K562 (cell line): ENCODE measurements around the gene NONO. TPM values are rescaled to one million over a fixed set of nuclear protein-coding genes. Genes with fewer than 3 reads are reported as not detected.

Source experiments
- CEBPB ChIP-seq: fragments of 450-650 bp; IDR thresholded peaks from 2 replicates; pipeline ENCODE4 v1.6.1; 2016; ENCODE audit warnings: missing genetic modification characterization, missing compliant biosample characterization
- CHD2 ChIP-seq: IDR thresholded peaks from 2 replicates; pipeline ENCODE4 v1.6.1; 2011; ENCODE audit warnings: low read depth, low read length
- CTCF ChIP-seq, 3 experiments: IDR thresholded peaks in 2 of 3; conservative IDR thresholded peaks in 1 of 3; 2 replicates each; pipeline ENCODE4 v1.5.1; 2011 to 2012; ENCODE audit warnings: low read length in 3 of 3, mild to moderate bottlenecking in 3 of 3, control low read depth in 2 of 3, improper control_type of control experiment in 1 of 3, inconsistent platforms in 1 of 3, low read depth in 1 of 3, mixed read lengths in 1 of 3, moderate library complexity in 1 of 3; ENCODE audit not compliant: insufficient read depth in 2 of 3
- CXXC5 ChIP-seq: fragments of 250-450 bp; sonication (Bioruptor Pico); IDR thresholded peaks from 2 replicates; pipeline ENCODE4 v1.8.0; 2022; ENCODE audit warnings: inconsistent platforms, mild to moderate bottlenecking, moderate library complexity
- DIDO1 ChIP-seq: fragments of 450-650 bp; IDR thresholded peaks from 2 replicates; pipeline ENCODE4 v1.6.1; 2016; ENCODE audit warnings: low read depth, missing biosample characterization, missing genetic modification characterization
- DLX4 ChIP-seq: fragments of 250-450 bp; sonication (Bioruptor Pico); IDR thresholded peaks from 2 replicates; pipeline ENCODE4 v1.6.1; 2021; ENCODE audit warnings: mild to moderate bottlenecking
- EP300 ChIP-seq: IDR thresholded peaks from 2 replicates; pipeline ENCODE4 v1.6.1; 2012; ENCODE audit warnings: low read length, improper control_type of control experiment
- KAT7 ChIP-seq: sonication (generic); formaldehyde crosslinking; IDR thresholded peaks from 2 replicates; pipeline ENCODE4 v1.8.0; 2022; ENCODE audit warnings: missing genetic modification reagents, mild to moderate bottlenecking, borderline replicate concordance
- PHF21A ChIP-seq: fragments of 450-650 bp; IDR thresholded peaks from 2 replicates; pipeline ENCODE4 v1.6.1; 2017; ENCODE audit warnings: low read depth, borderline replicate concordance
- PPARD ChIP-seq: fragments of 250-450 bp; sonication (Bioruptor Pico); IDR thresholded peaks from 2 replicates; pipeline ENCODE4 v1.8.0; 2022; ENCODE audit warnings: inconsistent platforms, mild to moderate bottlenecking, moderate library complexity
- RBM25 ChIP-seq: fragments of 200-400 bp; formaldehyde crosslinking; IDR thresholded peaks from 2 replicates; pipeline ENCODE4 v1.6.1; 2018; ENCODE audit warnings: low read length, low read depth, moderate library complexity; ENCODE audit not compliant: severe bottlenecking
- SMAD3 ChIP-seq: fragments of 450-650 bp; formaldehyde crosslinking; conservative IDR thresholded peaks from 2 replicates; pipeline ENCODE4 v1.4.0; 2020; ENCODE audit warnings: mild to moderate bottlenecking
- STAT5B ChIP-seq: fragments of 250-450 bp; sonication (Bioruptor Pico); IDR thresholded peaks from 2 replicates; pipeline ENCODE4 v1.8.0; 2021; ENCODE audit warnings: mild to moderate bottlenecking, inconsistent platforms
- TAF1 ChIP-seq: IDR thresholded peaks from 2 replicates; pipeline ENCODE4 v1.6.1; 2011; ENCODE audit warnings: mild to moderate bottlenecking, low read length, moderate library complexity; ENCODE audit not compliant: insufficient read depth, control insufficient read depth, severe bottlenecking; ENCODE audit errors: extremely low read depth
- TAL1 ChIP-seq: fragments of 450-650 bp; IDR thresholded peaks from 2 replicates; pipeline ENCODE4 v1.6.1; 2016; ENCODE audit warnings: mild to moderate bottlenecking
- ZBTB12 ChIP-seq: fragments of 250-450 bp; sonication (Bioruptor Pico); IDR thresholded peaks from 2 replicates; pipeline ENCODE4 v1.4.0; 2020
- ZEB2 ChIP-seq: fragments of 450-650 bp; IDR thresholded peaks from 2 replicates; pipeline ENCODE4 v1.6.1; 2016
- ZHX1 ChIP-seq: fragments of 150-350 bp; conservative IDR thresholded peaks from 2 replicates; pipeline ENCODE4 v1.6.1; 2014; ENCODE audit warnings: low read length
- ZNF146 ChIP-seq: IDR thresholded peaks from one replicate; pipeline ENCODE4 v1.6.1; 2018; ENCODE audit warnings: missing compliant biosample characterization; ENCODE audit not compliant: unreplicated experiment
- ZNF778 ChIP-seq: fragments of 450-650 bp; formaldehyde crosslinking; IDR thresholded peaks from 2 replicates; pipeline ENCODE4 v1.4.0; 2020; ENCODE audit warnings: mild to moderate bottlenecking, moderate library complexity
- polyA plus RNA-seq, 8 experiments: library from polyadenylated mRNA; depleted of rRNA in 4 of 8; stranded (reverse) in 5 of 8; unstranded in 3 of 8; fragments of >200 nt; fragmentation: Nextera tagmentation in 2 of 8; fragmentation: Illumina TruSeq in 1 of 8; extraction: Ambion mirVana in 2 of 8; extraction: Trizol in 1 of 8; gene quantifications; 2 replicates each; pipeline versions ENCODE4 v1.2.1 to v1.2.3, GENCODE V29; 2011 to 2014; ENCODE audit warnings: inconsistent platforms in 1 of 8, missing spikeins in 1 of 8
- total RNA-seq, 7 experiments: library from RNA; depleted of rRNA in 6 of 7; stranded (reverse); fragments of >200 nt in 6 of 7; fragmentation: Illumina TruSeq in 2 of 7; extraction: Trizol in 2 of 7; gene quantifications; 2 replicates each; pipeline versions ENCODE4 v1.2.1 to v1.2.3, GENCODE V29; 2011 to 2021; ENCODE audit warnings: low replicate concordance in 1 of 7

The NONO gene
- total and polyA plus RNA-seq, 9 of the 15 experiments (the other 6 are each of a cell fraction or from before 2014, with no cell fraction given): 333 to 651 (median 451) TPM

- TF ChIP-seq STAT5B (CRISPR knock-in tag): no peak
- no peak for TF ChIP-seq TAL1
- no peak for TF ChIP-seq CEBPB (tag)
- peak; percentile 74; the same call in 1 of the 2 replicates for TF ChIP-seq CHD2
- TF ChIP-seq EP300: no peak; the same call in 1 of the 2 replicates
- no peak for TF ChIP-seq ZNF778
- no peak for TF ChIP-seq DIDO1
- TF ChIP-seq ZHX1: no peak
- no peak for TF ChIP-seq ZNF146 (CRISPR knock-in tag)
- TF ChIP-seq SMAD3 (CRISPR knock-in tag): no peak
- TF ChIP-seq ZBTB12 (CRISPR knock-in tag): no peak
- TF ChIP-seq CXXC5 (CRISPR knock-in tag): peak; percentile 71
- no peak for TF ChIP-seq KAT7
- TF ChIP-seq TAF1: peak; percentile 88
- peak; percentile 25 to 55 (median 43); a peak in 4 of 6 replicates for TF ChIP-seq CTCF (IDR thresholded peaks at IDR 0.05 in 2 of 3, conservative IDR thresholded peaks at IDR 0.05 in 1 of 3; ENCODE audit: insufficient read depth in 2 of 3, low read depth in 1 of 3, low read length in 3 of 3)
- peak; percentile 49 for TF ChIP-seq RBM25
- TF ChIP-seq ZEB2: no peak
- TF ChIP-seq DLX4 (CRISPR knock-in tag): no peak
- TF ChIP-seq PHF21A: no peak
- TF ChIP-seq PPARD (CRISPR knock-in tag): no peak
These were observed at the start of gene NONO (continued) for GRCh38 chrX:71283403-71284143.
